Measurements from ENCODE around the gene IFRD2.
"Not testable (repeated sequence)": the region's sequence is repeated elsewhere in the genome, so short reads cannot be mapped to it uniquely, and the experiment has no call there.

The IFRD2 gene

GRCh38 chr3:50279255-50280016 is 12.8 kb downstream of the IFRD2 start:
- DNase-seq: no peak

DNA sequence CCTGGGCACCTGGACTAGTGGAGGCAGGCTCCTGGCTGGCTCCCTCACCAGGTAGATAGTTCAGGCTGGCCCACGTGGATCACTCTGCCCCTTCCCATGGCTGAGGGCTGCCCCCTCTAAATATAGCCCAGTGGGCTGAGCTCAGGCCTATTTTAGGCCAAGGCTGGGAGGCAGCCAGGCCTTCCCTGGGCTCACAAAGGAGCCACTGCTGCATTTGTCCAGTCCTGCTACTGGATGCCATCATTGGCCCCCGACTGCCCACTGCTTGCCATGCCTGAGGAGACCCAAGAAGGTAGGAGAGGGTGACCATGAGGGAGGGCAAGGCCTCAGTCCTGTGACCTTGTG is 13.4 kb downstream of the IFRD2 start, which contains the start of gene LSMEM2:
Gene LSMEM2 (plus strand): TSS at position 208 of the 345 bp plus-strand sequence. CDS start 27 bp downstream, at position 235.
- DNase-seq: no peak

DNA sequence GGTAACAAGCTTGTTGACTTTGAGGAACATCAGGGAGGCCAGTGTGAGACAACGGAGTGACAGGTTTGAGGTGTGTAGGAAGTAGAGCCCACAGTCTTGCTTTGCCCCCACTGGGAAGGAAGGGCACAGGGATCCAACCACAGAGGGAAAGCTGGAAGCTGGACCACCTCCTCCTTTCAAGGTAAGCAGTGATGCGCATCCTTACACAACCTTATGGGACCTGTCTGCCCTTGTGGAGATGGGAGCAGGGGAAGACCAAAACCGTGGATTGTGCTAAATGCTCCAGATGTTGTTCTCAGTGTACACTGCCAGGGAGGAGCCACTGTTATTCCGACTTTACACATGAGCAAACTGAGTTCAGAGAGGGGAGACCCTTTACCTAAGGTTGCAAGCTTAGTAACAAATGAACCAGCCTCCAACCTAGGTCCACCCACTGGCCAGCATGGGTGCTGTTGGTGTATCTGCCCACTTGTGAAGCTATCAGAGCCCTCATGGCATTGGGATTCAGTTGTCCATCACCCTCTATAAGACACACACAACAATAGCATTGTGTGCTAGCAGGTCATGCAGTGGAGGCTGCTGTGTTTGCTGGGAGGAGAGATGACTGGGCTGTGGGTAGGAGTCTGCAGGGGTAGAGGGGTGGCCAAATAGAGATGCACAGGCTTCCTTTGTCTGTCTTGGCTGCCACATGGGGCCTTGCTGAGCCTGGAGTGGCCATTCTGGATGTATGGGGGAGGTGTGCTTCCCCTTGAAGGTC is 13.9 kb downstream of the IFRD2 start:
- no peak for DNase-seq

DNA sequence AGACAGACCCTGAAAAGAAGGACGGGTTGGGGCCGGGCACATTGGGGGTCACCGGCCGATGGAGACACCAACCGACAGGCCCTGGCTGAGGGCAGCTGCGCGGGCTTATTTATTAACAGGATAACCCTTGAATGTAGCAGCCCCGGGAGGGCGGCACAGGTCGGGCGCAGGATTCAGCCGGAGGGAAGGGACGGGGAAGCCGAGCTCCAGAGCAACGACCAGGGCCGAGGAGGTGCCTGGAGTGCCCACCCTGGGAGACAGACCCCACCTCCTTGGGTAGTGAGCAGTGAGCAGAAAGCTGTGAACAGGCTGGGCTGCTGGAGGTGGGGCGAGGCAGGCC is 15.5 kb downstream of the IFRD2 start:
- no peak for DNase-seq

DNA sequence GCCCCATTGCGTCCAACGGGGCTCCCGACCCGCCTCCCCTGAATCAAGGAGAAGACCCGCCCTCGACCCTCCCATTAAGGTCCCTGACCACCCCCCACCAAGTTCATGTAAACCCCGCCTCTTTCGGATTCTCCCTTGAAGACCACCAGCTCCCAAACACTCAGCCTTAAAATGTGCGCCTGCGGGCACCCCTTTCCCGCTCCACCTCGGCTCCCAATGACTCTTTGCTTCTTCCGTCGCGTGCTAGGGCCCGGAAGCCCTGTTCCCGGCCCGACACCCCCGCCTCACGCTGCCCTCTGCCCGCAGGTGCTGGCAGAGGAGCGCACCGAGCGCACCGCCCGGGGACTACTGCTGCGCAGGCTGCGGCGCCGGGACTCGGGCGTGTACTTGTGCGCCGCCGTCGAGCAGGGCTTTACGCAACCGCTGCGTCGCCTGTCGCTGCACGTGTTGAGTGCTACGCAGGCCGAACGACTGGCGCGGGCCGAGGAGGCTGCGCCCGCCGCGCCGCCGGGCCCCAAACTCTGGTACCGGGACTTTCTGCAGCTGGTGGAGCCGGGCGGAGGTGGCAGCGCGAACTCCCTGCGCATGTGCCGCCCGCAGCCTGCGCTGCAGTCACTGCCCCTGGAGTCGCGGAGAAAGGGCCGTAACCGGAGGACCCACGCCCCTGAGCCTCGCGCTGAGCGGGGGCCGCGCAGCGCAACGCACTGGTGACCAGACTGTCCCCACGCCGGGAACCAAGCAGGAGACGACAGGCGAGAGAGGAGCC is 16.1 kb downstream of the IFRD2 start:
- no peak for DNase-seq

DNA sequence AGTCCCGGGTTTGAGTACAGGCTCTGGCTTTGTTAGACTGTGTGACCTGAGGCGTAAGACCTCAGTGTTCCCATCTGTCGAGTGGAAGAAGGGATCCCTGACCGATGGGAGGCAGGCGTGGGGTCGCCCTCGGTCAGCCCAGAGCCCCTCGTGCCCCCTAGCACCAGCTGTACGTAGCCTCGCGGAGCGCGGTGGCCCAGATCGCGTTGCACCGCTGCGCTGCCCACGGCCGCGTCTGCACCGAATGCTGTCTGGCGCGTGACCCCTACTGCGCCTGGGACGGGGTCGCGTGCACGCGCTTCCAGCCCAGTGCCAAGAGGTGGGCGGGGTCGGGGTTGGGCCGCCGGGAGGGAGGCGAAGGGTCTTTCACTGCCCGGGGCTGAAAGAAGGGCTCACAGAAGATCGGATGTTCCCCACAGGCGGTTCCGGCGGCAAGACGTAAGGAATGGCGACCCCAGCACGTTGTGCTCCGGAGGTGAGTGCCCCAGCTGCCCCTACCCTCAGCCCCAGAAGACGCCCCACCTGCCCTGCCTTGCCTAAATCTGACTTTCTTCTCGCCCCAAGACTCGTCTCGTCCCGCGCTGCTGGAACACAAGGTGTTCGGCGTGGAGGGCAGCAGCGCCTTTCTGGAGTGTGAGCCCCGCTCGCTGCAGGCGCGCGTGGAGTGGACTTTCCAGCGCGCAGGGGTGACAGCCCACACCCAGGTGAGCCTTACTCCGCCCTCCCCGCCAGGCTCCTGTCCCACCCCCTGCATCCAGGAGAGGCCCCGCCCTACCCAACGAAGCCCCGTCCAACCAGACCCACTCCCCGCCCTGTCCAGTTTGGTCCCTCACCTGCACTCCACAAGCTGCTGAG is 16.9 kb downstream of the IFRD2 start:
- no peak for DNase-seq

DNA sequence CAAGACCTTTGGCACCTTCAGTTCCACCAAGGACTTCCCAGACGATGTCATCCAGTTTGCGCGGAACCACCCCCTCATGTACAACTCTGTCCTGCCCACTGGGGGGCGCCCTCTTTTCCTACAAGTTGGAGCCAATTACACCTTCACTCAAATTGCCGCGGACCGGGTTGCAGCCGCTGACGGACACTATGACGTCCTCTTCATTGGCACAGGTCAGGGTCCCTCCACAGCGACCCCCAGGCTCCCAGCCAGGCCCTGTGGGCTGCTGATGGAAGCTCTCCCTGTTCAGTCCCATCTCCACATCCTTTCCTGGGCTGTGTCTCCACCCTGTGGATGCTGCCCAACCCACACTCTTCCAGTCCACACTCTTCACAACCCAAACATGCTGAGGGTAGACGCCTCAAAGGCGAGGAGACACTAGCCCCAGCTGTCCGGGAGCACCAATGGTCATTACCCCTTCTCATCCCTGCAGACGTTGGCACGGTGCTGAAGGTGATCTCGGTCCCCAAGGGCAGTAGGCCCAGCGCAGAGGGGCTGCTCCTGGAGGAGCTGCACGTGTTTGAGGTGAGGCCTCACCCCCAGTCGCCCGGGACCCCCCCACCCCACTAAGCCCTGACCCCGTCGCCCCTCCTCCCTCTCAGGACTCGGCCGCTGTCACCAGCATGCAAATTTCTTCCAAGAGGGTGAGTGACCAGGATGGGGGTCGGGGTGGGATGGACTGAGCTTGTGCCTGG is 17.7 kb downstream of the IFRD2 start:
- peak; percentile 29 to 76 for DNase-seq

GRCh38 chr3:50273689-50274065 is 18.6 kb downstream of the IFRD2 start:
- no peak for DNase-seq

GRCh38 chr3:50272911-50273688 is 19.1 kb downstream of the IFRD2 start:
- peak; percentile 57 to 89 for DNase-seq

- not testable (repeated sequence) for DNase-seq
Measured at GRCh38 chr3:50272538-50272910, 19.7 kb downstream of the IFRD2 start.

DNA sequence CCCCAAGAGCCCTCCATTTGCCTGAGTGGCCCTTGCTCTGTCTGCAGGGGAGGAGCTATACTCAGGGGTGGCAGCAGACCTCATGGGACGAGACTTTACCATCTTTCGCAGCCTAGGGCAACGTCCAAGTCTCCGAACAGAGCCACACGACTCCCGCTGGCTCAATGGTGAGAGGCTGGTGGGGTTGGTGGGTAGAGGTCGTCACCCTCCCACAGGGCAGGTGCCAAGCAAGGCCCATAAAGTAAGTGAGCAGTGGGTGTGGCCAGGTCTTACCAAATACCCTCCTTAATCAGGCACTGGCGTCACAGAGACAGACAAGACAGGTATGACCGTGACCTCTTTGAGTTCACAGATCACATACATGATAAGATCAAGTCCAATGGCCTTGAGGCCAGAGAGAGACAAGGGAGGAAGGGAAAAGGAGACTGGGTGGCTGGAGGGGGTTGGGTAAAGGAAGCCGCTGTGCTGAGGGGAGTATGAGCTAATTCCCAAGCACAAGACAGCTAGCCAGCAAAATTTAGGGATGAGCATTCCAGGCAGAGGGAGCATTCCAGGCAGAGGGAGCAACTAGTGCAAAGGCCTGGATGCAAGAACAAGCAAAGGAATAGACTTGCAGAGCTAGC is 20.8 kb downstream of the IFRD2 start:
- DNase-seq: no peak

- no peak for DNase-seq
Measured at GRCh38 chr3:50270422-50271224, 21.6 kb downstream of the IFRD2 start.

GRCh38 chr3:50269977-50270413 is 22.2 kb downstream of the IFRD2 start:
- DNase-seq: no peak

GRCh38 chr3:50269460-50269859 is 22.8 kb downstream of the IFRD2 start:
- DNase-seq: no peak

GRCh38 chr3:50268703-50269451 is 23.4 kb downstream of the IFRD2 start, which contains the start of gene SEMA3B:
Gene SEMA3B, plus strand, starts transcription at chr3:50269147. Its CDS starts 94 bp downstream, at chr3:50269241.
- no peak for DNase-seq

DNA sequence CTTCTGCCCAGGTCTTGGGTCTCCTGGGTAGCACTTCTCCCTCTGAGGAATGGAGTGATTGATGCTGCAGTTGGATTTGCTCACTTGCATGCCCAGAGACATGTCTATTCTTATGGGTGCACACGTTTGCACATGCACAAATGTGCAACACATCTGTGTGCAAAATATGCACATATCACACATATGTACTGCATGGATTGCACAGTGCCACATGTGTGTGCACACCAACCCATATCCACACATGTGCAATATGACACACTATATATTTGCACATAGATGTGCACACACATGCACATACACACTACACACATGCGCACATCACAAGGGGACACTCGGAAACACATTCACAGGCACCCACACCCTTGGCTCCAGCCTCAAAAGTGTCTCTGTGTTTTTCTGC is 24.0 kb downstream of the IFRD2 start:
- no peak for DNase-seq

DNA sequence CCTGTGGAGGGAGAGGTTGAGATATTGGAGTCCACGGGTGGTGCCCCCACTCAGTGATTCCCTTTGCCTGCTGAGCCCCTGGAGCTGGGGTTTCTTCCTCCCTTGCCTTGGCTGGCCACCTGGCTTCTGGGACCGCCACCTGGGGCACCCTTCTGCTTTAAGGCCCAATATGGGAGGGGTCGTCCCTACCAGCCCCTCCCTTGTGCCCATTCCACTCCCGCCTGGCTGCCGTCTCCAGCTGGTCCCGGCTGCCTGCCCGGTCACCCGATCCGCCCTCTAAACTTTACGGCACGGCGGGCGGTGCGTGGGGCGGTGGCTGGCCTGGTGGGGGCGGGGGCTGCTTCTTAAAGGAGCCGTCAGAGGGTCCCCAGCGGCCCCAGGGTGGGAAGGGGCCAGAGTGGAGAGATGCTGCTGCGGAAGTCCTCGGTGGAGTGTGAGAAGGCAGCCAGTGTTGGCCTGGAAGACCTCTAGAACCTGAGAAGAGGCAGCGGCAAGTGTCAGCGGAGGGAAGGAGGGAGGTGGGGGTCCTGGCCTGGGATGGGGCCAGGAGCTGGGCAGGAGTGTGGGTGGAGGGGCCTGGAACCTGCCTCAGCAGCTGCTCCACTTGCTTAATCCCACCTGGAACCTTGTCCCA is 24.8 kb downstream of the IFRD2 start:
- peak in 1 of 2 experiments; percentile 32 for DNase-seq

- no peak for DNase-seq
Measured at GRCh38 chr3:50266836-50267235, 25.4 kb downstream of the IFRD2 start.

All from NCI-H526 (cell line).